ENCODE data around the gene TGFBI.

The TGFBI gene

GRCh38 chr5:136028782-136029742 lies at the start of gene TGFBI:
TSS of gene TGFBI (plus strand) at chr5:136028988. CDS start at chr5:136029056, 68 bp downstream.
- DNase-seq: no peak

- DNase-seq: no peak
These were observed 49.8 kb upstream of the TGFBI start for GRCh38 chr5:135978993-135979392.

DNA sequence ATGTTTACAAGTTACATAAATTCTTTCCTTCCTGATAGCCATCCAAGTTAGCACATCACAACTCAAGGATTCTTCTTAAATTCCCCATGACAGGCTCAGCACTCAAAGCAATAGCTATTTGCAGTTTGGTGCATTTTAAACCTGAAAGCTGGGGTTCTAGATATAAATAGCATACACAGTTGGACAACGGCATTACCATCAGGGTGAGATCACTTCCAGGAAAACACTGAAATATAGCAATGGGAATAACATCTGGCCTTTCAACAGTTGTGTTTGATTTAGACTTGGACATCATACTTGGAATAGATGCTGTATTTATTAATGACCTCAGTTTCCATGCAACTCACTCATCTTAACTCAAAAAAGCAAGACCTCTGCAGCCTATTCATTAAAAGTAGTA lies 49.3 kb upstream of the TGFBI start:
- no peak for DNase-seq

- DNase-seq: no peak
These were observed 48.2 kb upstream of the TGFBI start for GRCh38 chr5:135980620-135981019.

DNA sequence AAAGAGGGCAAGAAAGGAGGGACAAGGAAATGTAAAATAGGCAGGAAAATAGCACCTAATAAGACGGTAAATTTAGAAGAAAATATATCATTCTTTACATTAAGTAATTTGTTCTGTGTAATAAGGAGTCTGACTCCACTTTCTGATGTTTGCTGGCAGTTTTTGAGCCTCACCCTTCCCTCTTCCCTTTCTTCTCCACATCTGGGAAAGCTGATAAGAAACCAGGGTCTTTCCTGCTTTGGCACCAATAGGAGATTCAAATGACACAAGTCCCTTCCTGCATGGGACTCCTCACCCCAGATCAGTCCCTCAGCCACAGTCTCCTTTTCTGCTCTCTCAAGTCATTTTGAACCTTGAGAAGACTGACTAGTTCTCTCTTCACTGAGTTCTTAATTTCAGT lies 42.8 kb upstream of the TGFBI start:
- no peak for DNase-seq

DNA sequence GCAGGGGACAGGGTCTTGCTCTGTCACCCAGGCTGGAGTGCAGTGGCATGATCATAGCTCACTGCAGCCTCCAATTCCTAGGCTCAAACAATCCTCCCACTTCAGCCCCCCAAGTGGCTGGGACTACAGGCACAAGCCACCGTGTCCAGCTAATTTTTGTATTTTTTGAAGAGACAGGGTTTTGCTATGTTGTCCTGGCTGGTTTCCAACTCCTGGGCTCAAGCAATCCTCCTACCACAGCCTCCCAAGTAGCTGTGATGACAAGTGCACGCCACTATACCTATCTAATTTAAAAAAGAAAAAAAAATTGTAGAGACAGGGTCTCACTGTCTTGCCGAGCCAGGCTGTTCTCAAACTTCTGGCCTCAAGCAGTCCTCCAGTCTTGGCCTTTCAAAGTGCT lies 42.4 kb upstream of the TGFBI start:
- DNase-seq: no peak

- DNase-seq: no peak
These were observed 41.8 kb upstream of the TGFBI start for GRCh38 chr5:135986891-135987401.

DNA sequence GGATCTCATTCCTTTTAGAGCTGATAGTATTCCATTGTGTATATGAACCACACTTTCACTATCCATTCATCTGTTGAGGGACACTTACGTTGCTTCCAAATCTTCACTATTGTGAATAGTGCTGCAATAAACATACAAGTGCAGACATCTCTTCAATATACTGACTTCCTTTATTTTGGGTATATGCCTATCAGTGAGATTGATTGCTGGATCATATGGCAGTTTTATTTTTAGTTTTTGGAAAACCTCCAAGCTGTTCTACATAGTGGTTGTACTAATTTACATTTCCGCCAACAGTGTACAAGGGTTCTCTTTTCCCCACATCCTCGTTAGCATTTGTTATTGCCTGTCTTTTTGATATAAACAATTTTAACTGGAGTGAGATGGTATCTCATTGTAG lies 40.2 kb upstream of the TGFBI start:
- DNase-seq: no peak

DNA sequence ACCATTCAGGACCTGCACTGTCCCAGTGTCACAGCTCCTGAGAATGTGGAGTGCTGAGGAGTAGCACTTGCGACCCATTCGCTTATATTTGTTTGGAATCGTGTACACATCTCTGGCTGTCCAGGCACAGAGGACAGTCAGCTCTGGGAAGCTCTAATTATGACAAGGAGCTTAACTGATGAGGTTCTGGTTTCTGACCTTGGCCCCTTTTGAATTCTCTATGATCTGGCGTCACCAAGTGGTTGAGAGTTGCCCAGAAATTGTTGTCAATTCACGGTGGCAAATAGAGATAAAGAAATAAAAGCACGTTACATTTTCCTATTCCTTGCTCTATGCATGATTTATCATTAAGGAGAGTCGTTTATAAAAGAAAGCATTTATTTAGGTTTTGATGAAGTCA lies 39.1 kb upstream of the TGFBI start:
- DNase-seq: no peak

GRCh38 chr5:135990528-135991255 lies 38.1 kb upstream of the TGFBI start:
- DNase-seq: no peak

DNA sequence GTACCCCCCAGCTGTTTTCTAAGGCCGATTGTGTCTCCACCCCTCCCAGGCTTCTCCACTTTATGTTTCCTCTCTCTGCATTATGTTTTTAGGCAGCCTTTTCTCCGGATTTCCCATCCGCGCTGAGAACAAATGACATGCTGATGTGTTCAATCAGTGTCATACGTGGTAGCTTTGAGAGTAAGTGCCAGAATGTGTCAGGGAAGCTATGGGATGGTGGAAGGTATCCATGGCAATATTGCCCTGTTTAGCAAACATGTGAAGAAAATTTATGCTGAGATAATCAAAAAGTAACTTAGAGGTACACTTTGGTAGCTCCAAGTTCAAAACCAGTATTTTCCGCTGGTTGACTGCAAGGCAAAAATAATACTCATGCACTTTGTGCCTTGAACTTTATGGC lies 37.4 kb upstream of the TGFBI start:
- no peak for DNase-seq

GRCh38 chr5:135993335-135993879 lies 35.4 kb upstream of the TGFBI start:
- no peak for DNase-seq

DNA sequence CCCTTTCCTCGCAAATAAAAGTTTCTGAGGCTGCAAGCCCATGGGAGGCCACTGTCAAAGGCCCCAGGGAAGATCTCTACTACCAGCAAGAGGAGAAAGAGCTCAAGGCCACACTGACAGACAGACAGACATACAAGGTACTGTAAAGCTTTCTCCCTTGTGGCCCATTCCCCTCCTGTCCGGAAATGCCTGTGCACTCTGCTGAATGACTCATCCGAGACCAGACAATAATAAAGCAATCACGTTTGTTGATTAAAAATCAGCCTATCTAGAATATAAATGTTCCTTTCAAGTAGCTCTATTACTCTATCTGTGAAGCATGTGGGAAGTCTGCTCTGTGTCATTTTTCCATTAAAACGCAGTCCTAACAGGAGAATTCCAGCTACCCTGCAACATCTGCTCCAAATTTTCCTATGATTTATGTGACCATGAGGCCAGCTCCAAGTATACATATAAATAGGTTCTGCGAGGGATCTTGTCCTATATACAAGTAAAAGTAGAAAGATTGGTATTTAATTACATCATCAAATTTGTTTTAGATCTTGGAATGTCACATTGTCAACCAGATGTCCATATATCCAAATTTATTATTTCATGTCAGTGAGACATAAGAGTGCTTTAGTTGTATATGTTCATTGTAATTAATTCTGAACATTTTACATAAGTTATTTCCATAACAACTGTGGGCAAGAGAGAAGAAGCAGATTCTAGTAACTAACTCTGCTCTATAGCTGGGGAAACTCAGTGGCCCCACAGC lies 34.7 kb upstream of the TGFBI start:
- no peak for DNase-seq

DNA sequence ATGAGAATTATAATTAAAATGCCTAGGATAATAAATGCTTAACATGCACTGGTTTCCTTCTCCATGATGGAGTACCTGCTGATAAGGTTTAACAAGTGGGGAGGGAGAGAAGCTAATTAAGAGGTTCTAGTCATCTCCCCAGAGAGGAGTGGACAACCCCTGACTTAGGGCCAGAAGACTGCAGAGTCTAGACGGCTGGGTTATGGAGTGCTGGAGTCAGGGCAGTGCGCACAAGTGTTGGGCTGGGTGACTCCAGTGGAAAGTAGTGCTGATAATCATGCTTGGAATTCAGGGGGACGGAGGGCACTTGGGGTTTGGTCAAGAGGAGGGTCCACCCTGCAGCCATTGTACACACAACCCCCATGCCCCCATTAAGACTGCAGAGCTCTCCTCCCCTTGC lies 32.8 kb upstream of the TGFBI start:
- DNase-seq: no peak

- DNase-seq: no peak
These were observed 32.2 kb upstream of the TGFBI start for GRCh38 chr5:135996611-135997010.

DNA sequence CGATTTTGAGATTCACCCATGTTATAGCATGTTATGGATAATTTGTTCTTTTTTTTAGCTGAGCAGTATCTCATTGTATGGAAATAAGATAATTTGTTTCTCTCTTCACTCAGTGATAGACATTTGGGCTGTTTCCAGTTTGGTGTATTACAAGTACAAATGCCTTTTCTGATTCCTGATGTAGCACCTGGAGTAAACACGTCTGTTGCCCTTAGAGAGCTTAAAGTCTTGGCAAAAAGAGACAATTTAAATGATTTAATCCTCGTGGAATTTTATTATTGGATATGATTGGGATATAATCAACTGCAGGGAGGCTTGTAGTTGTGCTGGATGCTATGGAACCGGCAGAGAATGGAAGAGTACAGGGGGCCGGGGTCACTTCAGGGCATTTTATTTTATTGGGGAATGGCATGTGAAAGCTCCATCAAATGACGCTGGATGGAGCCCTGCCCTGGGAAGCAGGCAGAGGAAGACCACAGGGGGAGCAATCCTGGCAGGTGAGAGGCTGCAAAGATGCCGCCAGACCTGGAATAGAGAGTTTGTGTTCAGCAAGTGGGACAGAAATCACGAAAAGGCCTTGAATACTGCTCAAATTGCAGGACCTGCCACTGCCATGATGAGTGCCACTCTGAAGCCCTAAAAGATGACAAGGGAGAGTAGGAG lies 31.0 kb upstream of the TGFBI start:
- no peak for DNase-seq

GRCh38 chr5:135998889-135999288 lies 29.9 kb upstream of the TGFBI start:
- no peak for DNase-seq

GRCh38 chr5:135999406-136000139 lies 29.2 kb upstream of the TGFBI start:
- DNase-seq: no peak

- no peak for DNase-seq
These were observed 28.6 kb upstream of the TGFBI start for GRCh38 chr5:136000147-136000546.

GRCh38 chr5:136000932-136001331 lies 27.9 kb upstream of the TGFBI start:
- DNase-seq: no peak

DNA sequence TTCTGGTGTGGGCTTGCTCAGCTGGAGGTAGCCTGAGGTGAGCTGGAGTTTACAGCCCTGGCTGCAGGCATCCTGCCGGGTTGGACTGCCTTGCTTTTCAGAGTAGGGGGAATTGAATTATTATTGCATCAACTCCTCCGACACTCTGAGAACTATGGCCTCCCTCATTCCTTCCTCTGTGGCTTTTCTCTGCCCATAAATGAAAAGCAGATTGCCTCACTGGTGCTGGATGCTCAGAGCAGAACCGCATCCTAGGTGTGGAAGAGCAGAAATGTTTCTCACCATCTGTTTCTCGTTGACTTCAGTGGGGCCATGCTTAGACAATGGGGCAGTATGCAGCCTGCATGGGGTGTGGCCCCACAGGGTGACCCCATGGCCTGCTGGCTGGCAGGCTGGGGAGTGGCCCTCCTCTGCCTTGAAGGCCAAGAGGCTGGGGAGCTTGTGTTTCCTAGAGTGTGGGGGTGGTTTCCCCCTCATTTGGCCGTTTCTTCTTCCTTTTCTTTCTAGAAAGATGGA lies 27.3 kb upstream of the TGFBI start:
- no peak for DNase-seq

Measured in stimulated activated CD4-positive, alpha-beta T cell treated with anti-CD3 and anti-CD28 coated beads, Interleukin-4, amount 100 ng/mL, for 4 hours (primary cell).